ENCODE data around the gene SLC6A7. TPM values are rescaled to one million over a fixed set of nuclear protein-coding genes. Genes with fewer than 3 reads are reported as not detected.

The SLC6A7 gene
- total RNA-seq, 4 donors from 2014 or later, result 0.07 TPM; not detected in 3

- Histone ChIP-seq H3K27me3 (no peaks in the 10 kb centered on the region), H3K4me3 (no peak overlapping the region), H3K27ac (no peak overlapping the region), H3K9me3 (no peaks in the 10 kb centered on the region), H3K4me1 (no peaks in the 10 kb centered on the region), H3K36me3 (no peaks in the 10 kb centered on the region)
- in situ Hi-C loops (cut with MboI; ENCODE audit: low sequenced_read_pairs in 4 of 4) (no loop called here), intact Hi-C loops (cut with DNase I; ENCODE audit: low total_unique reads) (no loop called here)
- TF ChIP-seq CTCF (IDR thresholded peaks at IDR 0.05 in 4 of 5, conservative IDR thresholded peaks at IDR 0.05 in 1 of 5) (no peak), POLR2A (IDR thresholded peaks at IDR 0.05) (no peak)
- no peak for ATAC-seq
- no peak for DNase-seq
Measured at GRCh38 chr5:150196986-150197385, 7.1 kb downstream of the SLC6A7 start.

GRCh38 chr5:150197476-150197875, 7.6 kb downstream of the SLC6A7 start:
- Histone ChIP-seq H3K27me3 (no peaks in the 10 kb centered on the region), H3K4me3 (no peak overlapping the region), H3K27ac (no peak overlapping the region), H3K4me1 (no peaks in the 10 kb centered on the region), H3K36me3 (no peaks in the 10 kb centered on the region), H3K9me3 (no peaks in the 10 kb centered on the region)
- in situ Hi-C loops (cut with MboI; ENCODE audit: low sequenced_read_pairs in 4 of 4), result no loop called here
- DNase-seq (no peak), ATAC-seq (no peak)
- no peak for TF ChIP-seq POLR2A (IDR thresholded peaks at IDR 0.05)
- no peak for TF ChIP-seq CTCF (IDR thresholded peaks at IDR 0.05 in 4 of 5, conservative IDR thresholded peaks at IDR 0.05 in 1 of 5)
- intact Hi-C loops (cut with DNase I; ENCODE audit: low total_unique reads), result no loop called here

GRCh38 chr5:150202501-150202900, 12.6 kb downstream of the SLC6A7 start:
- in situ Hi-C loops (cut with MboI; ENCODE audit: low sequenced_read_pairs in 4 of 4), result loop anchor here in 1 of 4 donors (25.0 kb wide), 1 partner anchor 165 kb away; no protein-coding TSS in a partner anchor

GRCh38 chr5:150203832-150204589, 14.1 kb downstream of the SLC6A7 start:
- intact Hi-C loops (cut with DNase I; ENCODE audit: low total_unique reads), result no loop called here
- H3K27ac ChIP-seq, result no peak overlapping the region
- no peak for TF ChIP-seq POLR2A (IDR thresholded peaks at IDR 0.05)
- no peak for TF ChIP-seq CTCF (IDR thresholded peaks at IDR 0.05 in 4 of 5, conservative IDR thresholded peaks at IDR 0.05 in 1 of 5)
- H3K27me3 ChIP-seq, result no peaks in the 10 kb centered on the region
- H3K36me3 ChIP-seq, result no peaks in the 10 kb centered on the region
- no peak for DNase-seq
- no peak overlapping the region for H3K4me3 ChIP-seq
- in situ Hi-C loops (cut with MboI; ENCODE audit: low sequenced_read_pairs in 4 of 4), result loop anchor here in 1 of 4 donors (25.0 kb wide), 1 partner anchor 167 kb away; no protein-coding TSS in a partner anchor
- no peaks in the 10 kb centered on the region for H3K9me3 ChIP-seq
- no peak for ATAC-seq
- no peaks in the 10 kb centered on the region for H3K4me1 ChIP-seq

More at GRCh38 chr5:150202501-150202900, 12.6 kb downstream of the SLC6A7 start:
- H3K36me3 ChIP-seq, result no peaks in the 10 kb centered on the region
- no peak overlapping the region for H3K27ac ChIP-seq
- no peaks in the 10 kb centered on the region for H3K27me3 ChIP-seq
- H3K4me1 ChIP-seq, result no peaks in the 10 kb centered on the region
- intact Hi-C loops (cut with DNase I; ENCODE audit: low total_unique reads), result no loop called here
- no peak for DNase-seq
- no peaks in the 10 kb centered on the region for H3K9me3 ChIP-seq
- no peak for TF ChIP-seq POLR2A (IDR thresholded peaks at IDR 0.05)
- no peak for TF ChIP-seq CTCF (IDR thresholded peaks at IDR 0.05 in 4 of 5, conservative IDR thresholded peaks at IDR 0.05 in 1 of 5)
- H3K4me3 ChIP-seq, result no peak overlapping the region
- ATAC-seq, result no peak

All from gastrocnemius medialis (tissue), 4 donors.